Activated T-cell treated with anti-CD3 and anti-CD28 coated beads for 24 hours (primary cell): ENCODE results near the gene ZNF117.
"Not testable (repeated sequence)": the region's sequence is repeated elsewhere in the genome, so short reads cannot be mapped to it uniquely, and the experiment has no call there.

Experiments
- DNase-seq: peaks from one replicate; pipeline ENCODE4 v3.0.0-alpha.2; 2020; ENCODE audit warnings: low read depth

The ZNF117 gene

GRCh38 chr7:64990936-64991335 lies at the start of gene ZNF117:
TSS of gene ZNF117 (minus strand) at chr7:64991036.
- no peak for DNase-seq

- peak; percentile 0 for DNase-seq
These were observed 47.9 kb upstream of the ZNF117 start for GRCh38 chr7:65038767-65039166.

- DNase-seq: peak; percentile 90
These were observed 47.2 kb upstream of the ZNF117 start for GRCh38 chr7:65037740-65038688.

- DNase-seq: not testable (repeated sequence)
These were observed 45.7 kb upstream of the ZNF117 start for GRCh38 chr7:65036526-65036925.

GRCh38 chr7:65035469-65035868 lies 44.6 kb upstream of the ZNF117 start:
- DNase-seq: not testable (repeated sequence)

- not testable (repeated sequence) for DNase-seq
These were observed 43.4 kb upstream of the ZNF117 start for GRCh38 chr7:65034120-65034782.

- DNase-seq: not testable (repeated sequence)
These were observed 42.6 kb upstream of the ZNF117 start for GRCh38 chr7:65033391-65033790.

- not testable (repeated sequence) for DNase-seq
These were observed 34.2 kb upstream of the ZNF117 start for GRCh38 chr7:65025023-65025422.

- not testable (repeated sequence) for DNase-seq
These were observed 30.1 kb upstream of the ZNF117 start for GRCh38 chr7:65020978-65021377.

GRCh38 chr7:65009881-65010280 lies 19.0 kb upstream of the ZNF117 start:
- DNase-seq: not testable (repeated sequence)

GRCh38 chr7:65009394-65009793 lies 18.6 kb upstream of the ZNF117 start:
- DNase-seq: not testable (repeated sequence)

- DNase-seq: not testable (repeated sequence)
These were observed 16.2 kb upstream of the ZNF117 start for GRCh38 chr7:65007036-65007435.

GRCh38 chr7:65006094-65006992 lies 15.5 kb upstream of the ZNF117 start, which contains the start of gene ERV3-1:
TSS of gene ERV3-1 (minus strand) at chr7:65006687. CDS start at chr7:64993026, 13,661 bp downstream.
- DNase-seq: peak; percentile 90

- no peak for DNase-seq
These were observed 13.7 kb upstream of the ZNF117 start for GRCh38 chr7:65004575-65004974.

- DNase-seq: no peak
These were observed 12.2 kb upstream of the ZNF117 start for GRCh38 chr7:65002972-65003585.

GRCh38 chr7:65001291-65001814 lies 10.5 kb upstream of the ZNF117 start:
- no peak for DNase-seq

- DNase-seq: no peak
These were observed 8.5 kb upstream of the ZNF117 start for GRCh38 chr7:64999165-65000004.

GRCh38 chr7:64998865-64999164 lies 8.0 kb upstream of the ZNF117 start:
- no peak for DNase-seq

GRCh38 chr7:64997927-64998391 lies 7.1 kb upstream of the ZNF117 start:
- no peak for DNase-seq
